ENCODE results near the gene PHOX2B.

Gene PHOX2B

GRCh38 chr4:41722181-41722580 lies 26.3 kb downstream of the PHOX2B start:
- H3K4me3 ChIP-seq (ENCODE audit: low read depth, low read length), result no peak overlapping the region
- no peak for TF ChIP-seq CTCF (IDR thresholded peaks at IDR 0.05; ENCODE audit: low read depth, low read length)
- no peaks in the 10 kb centered on the region for H3K36me3 ChIP-seq
- no peaks in the 10 kb centered on the region for H3K9me3 ChIP-seq (ENCODE audit: severe bottlenecking)
- H3K27ac ChIP-seq, result no peak overlapping the region
- no peak for DNase-seq
- H3K27me3 ChIP-seq (ENCODE audit: insufficient read depth, low read depth, severe bottlenecking), result no peaks in the 10 kb centered on the region

- Histone ChIP-seq H3K9me3 (ENCODE audit: severe bottlenecking) (no peaks in the 10 kb centered on the region), H3K27me3 (ENCODE audit: insufficient read depth, low read depth, severe bottlenecking) (no peaks in the 10 kb centered on the region), H3K36me3 (no peaks in the 10 kb centered on the region), H3K4me3 (ENCODE audit: low read depth, low read length) (no peak overlapping the region), H3K27ac (no peak overlapping the region)
- no peak for DNase-seq
- no peak for TF ChIP-seq CTCF (IDR thresholded peaks at IDR 0.05; ENCODE audit: low read depth, low read length)
Observed at GRCh38 chr4:41719417-41719816, 29.1 kb downstream of the PHOX2B start.

GRCh38 chr4:41718907-41719306 lies 29.6 kb downstream of the PHOX2B start:
- no peaks in the 10 kb centered on the region for H3K36me3 ChIP-seq
- H3K27me3 ChIP-seq (ENCODE audit: insufficient read depth, low read depth, severe bottlenecking), result no peaks in the 10 kb centered on the region
- no peak for TF ChIP-seq CTCF (IDR thresholded peaks at IDR 0.05; ENCODE audit: low read depth, low read length)
- no peak for DNase-seq
- H3K9me3 ChIP-seq (ENCODE audit: severe bottlenecking), result no peaks in the 10 kb centered on the region
- no peak overlapping the region for H3K4me3 ChIP-seq (ENCODE audit: low read depth, low read length)
- no peak overlapping the region for H3K27ac ChIP-seq

- H3K27ac ChIP-seq, result no peak overlapping the region
- no peaks in the 10 kb centered on the region for H3K27me3 ChIP-seq (ENCODE audit: insufficient read depth, low read depth, severe bottlenecking)
- H3K36me3 ChIP-seq, result no peaks in the 10 kb centered on the region
- H3K4me3 ChIP-seq (ENCODE audit: low read depth, low read length), result no peak overlapping the region
- H3K9me3 ChIP-seq (ENCODE audit: severe bottlenecking), result no peaks in the 10 kb centered on the region
- no peak for DNase-seq
- TF ChIP-seq CTCF (IDR thresholded peaks at IDR 0.05; ENCODE audit: low read depth, low read length), result no peak
Observed at GRCh38 chr4:41715155-41715554, 33.4 kb downstream of the PHOX2B start.

GRCh38 chr4:41714364-41715000 lies 34.0 kb downstream of the PHOX2B start:
- Histone ChIP-seq H3K27ac (no peak overlapping the region), H3K4me3 (ENCODE audit: low read depth, low read length) (no peak overlapping the region), H3K9me3 (ENCODE audit: severe bottlenecking) (no peaks in the 10 kb centered on the region), H3K27me3 (ENCODE audit: insufficient read depth, low read depth, severe bottlenecking) (no peaks in the 10 kb centered on the region), H3K36me3 (no peaks in the 10 kb centered on the region)
- DNase-seq, result no peak
- TF ChIP-seq CTCF (IDR thresholded peaks at IDR 0.05; ENCODE audit: low read depth, low read length), result no peak

- no peaks in the 10 kb centered on the region for H3K36me3 ChIP-seq
- H3K27ac ChIP-seq, result no peak overlapping the region
- H3K27me3 ChIP-seq (ENCODE audit: insufficient read depth, low read depth, severe bottlenecking), result no peaks in the 10 kb centered on the region
- DNase-seq, result no peak
- H3K4me3 ChIP-seq (ENCODE audit: low read depth, low read length), result no peak overlapping the region
- H3K9me3 ChIP-seq (ENCODE audit: severe bottlenecking), result no peaks in the 10 kb centered on the region
- no peak for TF ChIP-seq CTCF (IDR thresholded peaks at IDR 0.05; ENCODE audit: low read depth, low read length)
Observed at GRCh38 chr4:41713768-41714167, 34.8 kb downstream of the PHOX2B start.

Data from WERI-Rb-1 (cell line).